ENCODE data around the gene KCNQ1.

GRCh38 chr11:2563213-2564007 is 118.6 kb downstream of the KCNQ1 start:
- TF ChIP-seq CTCF (conservative IDR thresholded peaks at IDR 0.05; ENCODE audit: low read length) = no peak
- TF ChIP-seq EZH2phosphoT487 (IDR thresholded peaks at IDR 0.05; ENCODE audit: borderline replicate concordance) = no peak

All from Loucy (cell line).